A172 (cell line): ENCODE data around the gene UCK2. TPM values are rescaled to one million over a fixed set of nuclear protein-coding genes. Genes with fewer than 3 reads are reported as not detected.
A peak's percentile ranks its signal among the peaks of the same experiment; 100 is the strongest.

ENCODE experiments used
- DNase-seq: peaks from one replicate; pipeline ENCODE4 v3.0.0-alpha.2; 2015; ENCODE audit warnings: low spot score
- total RNA-seq: library from RNA; depleted of rRNA; stranded (reverse); fragments of >200 nt; shearing (Covaris generic); gene quantifications from 2 replicates; pipeline ENCODE4 v1.2.3, GENCODE V29; 2014

The UCK2 gene
- total RNA-seq, 1 experiment from 2014 or later = 71.3 TPM

- no peak for DNase-seq
These were observed 73.4 kb downstream of the UCK2 start for GRCh38 chr1:165900576-165901380.

- DNase-seq = no peak
These were observed 75.2 kb downstream of the UCK2 start for GRCh38 chr1:165902565-165902964.

- DNase-seq = peak; percentile 78
These were observed 76.3 kb downstream of the UCK2 start for GRCh38 chr1:165903672-165904071.

- no peak for DNase-seq
These were observed 77.5 kb downstream of the UCK2 start for GRCh38 chr1:165904948-165905347.

GRCh38 chr1:165905853-165906252, 78.4 kb downstream of the UCK2 start:
- DNase-seq = no peak

- peak; percentile 49 for DNase-seq
These were observed 79.9 kb downstream of the UCK2 start for GRCh38 chr1:165907256-165907857.

GRCh38 chr1:165910764-165911421, 83.5 kb downstream of the UCK2 start:
- no peak for DNase-seq

GRCh38 chr1:165911609-165912281, 84.3 kb downstream of the UCK2 start:
- DNase-seq = no peak

GRCh38 chr1:165912638-165913037, 85.2 kb downstream of the UCK2 start:
- DNase-seq = no peak

- peak; percentile 81 for DNase-seq
These were observed 86.9 kb downstream of the UCK2 start for GRCh38 chr1:165914136-165914798.

GRCh38 chr1:165915480-165915879, 88.1 kb downstream of the UCK2 start:
- no peak for DNase-seq

GRCh38 chr1:165915932-165916348, 88.5 kb downstream of the UCK2 start:
- no peak for DNase-seq

- no peak for DNase-seq
These were observed 89.8 kb downstream of the UCK2 start for GRCh38 chr1:165917166-165917565.

GRCh38 chr1:165924117-165924516, 96.7 kb downstream of the UCK2 start:
- DNase-seq = no peak

GRCh38 chr1:165925498-165926079, 98.2 kb downstream of the UCK2 start:
- no peak for DNase-seq

GRCh38 chr1:165927169-165927568, 99.8 kb downstream of the UCK2 start:
- DNase-seq = no peak

- peak; percentile 57 for DNase-seq
These were observed 100.8 kb downstream of the UCK2 start for GRCh38 chr1:165928075-165928731.

- DNase-seq = no peak
These were observed 103.5 kb downstream of the UCK2 start for GRCh38 chr1:165930961-165931360.

- no peak for DNase-seq
These were observed 106.2 kb downstream of the UCK2 start for GRCh38 chr1:165933446-165934170.

- DNase-seq = no peak
These were observed 109.1 kb downstream of the UCK2 start for GRCh38 chr1:165936542-165936941.
